NK-92 treated with Interleukin-12 subunit alpha and Interleukin-12 subunit beta, amount 100 ng/mL, for 24 hours (cell line): ENCODE measurements around the gene IGFL4.

Experiments used
- DNase-seq: peaks from one replicate; lab custom pipeline; 2025; lab: John Stamatoyannopoulos, UW

IGFL4 gene

GRCh38 chr19:46020819-46021125 lies 20.0 kb downstream of the IGFL4 start:
- DNase-seq = no peak

- DNase-seq = no peak
These were observed 21.5 kb downstream of the IGFL4 start for GRCh38 chr19:46019270-46019669.

GRCh38 chr19:46018729-46019251 lies 22.0 kb downstream of the IGFL4 start:
- no peak for DNase-seq

GRCh38 chr19:46017874-46018675 lies 22.7 kb downstream of the IGFL4 start:
- DNase-seq = no peak

- no peak for DNase-seq
These were observed 23.7 kb downstream of the IGFL4 start for GRCh38 chr19:46017095-46017429.

- DNase-seq = no peak
These were observed 24.2 kb downstream of the IGFL4 start for GRCh38 chr19:46016426-46017094.

- DNase-seq = no peak
These were observed 24.9 kb downstream of the IGFL4 start for GRCh38 chr19:46015687-46016425.

- no peak for DNase-seq
These were observed 25.7 kb downstream of the IGFL4 start for GRCh38 chr19:46014941-46015686.

- DNase-seq = no peak
These were observed 26.3 kb downstream of the IGFL4 start for GRCh38 chr19:46014534-46014933.

GRCh38 chr19:46009530-46010510 lies 31.0 kb downstream of the IGFL4 start:
- DNase-seq = no peak

GRCh38 chr19:46006411-46006810 lies 34.4 kb downstream of the IGFL4 start:
- DNase-seq = no peak

GRCh38 chr19:46002678-46003275 lies 38.0 kb downstream of the IGFL4 start:
- no peak for DNase-seq

GRCh38 chr19:46000491-46001246 lies 40.1 kb downstream of the IGFL4 start:
- DNase-seq = no peak

- no peak for DNase-seq
These were observed 41.1 kb downstream of the IGFL4 start for GRCh38 chr19:45999653-46000121.

GRCh38 chr19:45998834-45999233 lies 42.0 kb downstream of the IGFL4 start:
- no peak for DNase-seq

- DNase-seq = no peak
These were observed 43.9 kb downstream of the IGFL4 start for GRCh38 chr19:45996933-45997332.

- DNase-seq = no peak
These were observed 45.0 kb downstream of the IGFL4 start for GRCh38 chr19:45995715-45996385.

GRCh38 chr19:45994998-45995714 lies 45.6 kb downstream of the IGFL4 start, which contains the start of gene CCDC61:
Gene CCDC61, plus strand, starts transcription at chr19:45995467. Its CDS starts 7,552 bp downstream, at chr19:46003019.
- DNase-seq = peak; percentile 98
